Fibroblast of peridontal ligament (primary cell): ENCODE measurements around the gene RUFY1.

Source experiments
- DNase-seq: peaks from one replicate; pipeline ENCODE4 v3.0.0-alpha.2; 2010; ENCODE audit errors: extremely low read depth

Gene RUFY1

GRCh38 chr5:179605026-179605833, 54.9 kb downstream of the RUFY1 start:
- DNase-seq, result no peak

- DNase-seq, result no peak
These were observed 55.9 kb downstream of the RUFY1 start for GRCh38 chr5:179606071-179606909.

- DNase-seq, result no peak
These were observed 56.5 kb downstream of the RUFY1 start for GRCh38 chr5:179606910-179607159.

- DNase-seq, result no peak
These were observed 57.0 kb downstream of the RUFY1 start for GRCh38 chr5:179607160-179607931.

GRCh38 chr5:179608131-179608581, 57.8 kb downstream of the RUFY1 start:
- no peak for DNase-seq

GRCh38 chr5:179609834-179610108, 59.4 kb downstream of the RUFY1 start:
- no peak for DNase-seq

GRCh38 chr5:179610109-179610902, 60.0 kb downstream of the RUFY1 start:
- no peak for DNase-seq

GRCh38 chr5:179610903-179611265, 60.5 kb downstream of the RUFY1 start:
- no peak for DNase-seq

GRCh38 chr5:179612577-179613459, 62.5 kb downstream of the RUFY1 start:
- no peak for DNase-seq

- no peak for DNase-seq
These were observed 63.2 kb downstream of the RUFY1 start for GRCh38 chr5:179613460-179614071.

GRCh38 chr5:179614745-179615144, 64.4 kb downstream of the RUFY1 start:
- DNase-seq, result no peak

GRCh38 chr5:179615203-179615602, 64.8 kb downstream of the RUFY1 start:
- no peak for DNase-seq

- no peak for DNase-seq
These were observed 65.7 kb downstream of the RUFY1 start for GRCh38 chr5:179616002-179616594.

- no peak for DNase-seq
These were observed 67.6 kb downstream of the RUFY1 start for GRCh38 chr5:179617930-179618329.

GRCh38 chr5:179618923-179619554, 68.7 kb downstream of the RUFY1 start:
- DNase-seq, result no peak

GRCh38 chr5:179619776-179620175, 69.4 kb downstream of the RUFY1 start:
- no peak for DNase-seq

- no peak for DNase-seq
These were observed 69.9 kb downstream of the RUFY1 start for GRCh38 chr5:179620293-179620692.

- DNase-seq, result no peak
These were observed 70.5 kb downstream of the RUFY1 start for GRCh38 chr5:179620703-179621350.
